ENCODE data around the gene GAB2. TPM values are rescaled to one million over a fixed set of nuclear protein-coding genes. Genes with fewer than 3 reads are reported as not detected.
"Not testable (repeated sequence)": the region's sequence is repeated elsewhere in the genome, so short reads cannot be mapped to it uniquely, and the experiment has no call there.

Gene GAB2
- total RNA-seq, 1 donor = 8.2 TPM

DNA sequence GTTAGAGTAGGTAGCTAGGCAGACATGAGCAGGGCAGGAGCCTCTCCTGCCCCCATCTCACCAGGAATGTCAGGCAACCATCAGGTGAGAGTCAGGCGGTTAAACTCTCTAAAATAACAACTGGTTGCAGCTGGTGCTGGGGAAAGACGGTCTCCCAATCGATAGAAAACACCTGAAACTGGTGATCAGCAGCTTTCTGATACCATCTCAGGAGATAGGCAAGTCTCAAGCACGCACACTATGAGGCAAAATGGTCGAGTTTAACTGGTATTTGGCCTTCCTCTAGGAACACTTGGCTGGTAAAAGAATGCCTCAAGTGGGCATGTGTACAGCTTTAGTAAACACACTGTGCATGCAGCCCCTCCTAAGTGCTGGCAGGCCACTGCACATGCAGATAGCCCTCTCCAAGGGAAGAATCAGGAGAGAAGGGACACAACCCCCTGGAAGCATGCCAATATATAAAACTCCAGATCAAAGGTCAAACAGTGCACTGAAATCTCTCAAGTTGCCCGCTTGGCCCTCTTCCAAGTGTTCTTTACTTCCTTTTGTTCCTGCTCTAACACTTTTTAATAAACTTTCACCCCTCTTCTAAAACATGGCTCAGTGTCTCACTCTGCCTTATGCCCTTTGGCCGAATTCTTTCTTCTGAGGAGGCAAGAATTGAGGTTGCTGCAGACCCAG is 140.2 kb downstream of the GAB2 start:
- no peak overlapping the region for H3K4me3 ChIP-seq (ENCODE audit: low read depth, low read length)
- DNase-seq (ENCODE audit: low read depth) = no peak
- TF ChIP-seq, protein P1, sequence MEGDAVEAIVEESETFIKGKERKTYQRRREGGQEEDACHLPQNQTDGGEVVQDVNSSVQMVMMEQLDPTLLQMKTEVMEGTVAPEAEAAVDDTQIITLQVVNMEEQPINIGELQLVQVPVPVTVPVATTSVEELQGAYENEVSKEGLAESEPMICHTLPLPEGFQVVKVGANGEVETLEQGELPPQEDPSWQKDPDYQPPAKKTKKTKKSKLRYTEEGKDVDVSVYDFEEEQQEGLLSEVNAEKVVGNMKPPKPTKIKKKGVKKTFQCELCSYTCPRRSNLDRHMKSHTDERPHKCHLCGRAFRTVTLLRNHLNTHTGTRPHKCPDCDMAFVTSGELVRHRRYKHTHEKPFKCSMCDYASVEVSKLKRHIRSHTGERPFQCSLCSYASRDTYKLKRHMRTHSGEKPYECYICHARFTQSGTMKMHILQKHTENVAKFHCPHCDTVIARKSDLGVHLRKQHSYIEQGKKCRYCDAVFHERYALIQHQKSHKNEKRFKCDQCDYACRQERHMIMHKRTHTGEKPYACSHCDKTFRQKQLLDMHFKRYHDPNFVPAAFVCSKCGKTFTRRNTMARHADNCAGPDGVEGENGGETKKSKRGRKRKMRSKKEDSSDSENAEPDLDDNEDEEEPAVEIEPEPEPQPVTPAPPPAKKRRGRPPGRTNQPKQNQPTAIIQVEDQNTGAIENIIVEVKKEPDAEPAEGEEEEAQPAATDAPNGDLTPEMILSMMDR (IDR thresholded peaks at IDR 0.05; ENCODE audit: insufficient read depth, low read depth, low read length) = no peak

DNA sequence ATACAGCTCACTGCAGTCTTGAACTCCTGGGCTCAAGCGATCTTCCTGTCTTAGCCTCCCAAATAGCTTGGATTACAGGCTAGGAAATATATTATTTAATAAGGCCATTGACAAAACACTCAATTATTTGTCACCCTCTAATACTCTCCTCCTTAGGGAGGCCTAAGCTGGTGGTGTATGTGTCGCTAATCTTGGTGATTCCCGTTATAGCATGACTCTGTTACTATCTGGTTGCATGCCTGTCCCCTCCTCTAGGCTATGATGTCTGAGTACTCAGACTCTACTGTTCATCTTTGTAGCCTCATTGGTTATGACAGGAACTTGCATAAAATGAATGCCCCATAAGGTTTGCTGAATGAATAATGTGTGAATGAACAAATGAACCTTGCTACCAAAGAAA is 141.3 kb downstream of the GAB2 start:
- TF ChIP-seq, protein P1 (IDR thresholded peaks at IDR 0.05; ENCODE audit: insufficient read depth, low read depth, low read length) = no peak
- H3K4me3 ChIP-seq (ENCODE audit: low read depth, low read length) = no peak overlapping the region
- DNase-seq (ENCODE audit: low read depth) = no peak

DNA sequence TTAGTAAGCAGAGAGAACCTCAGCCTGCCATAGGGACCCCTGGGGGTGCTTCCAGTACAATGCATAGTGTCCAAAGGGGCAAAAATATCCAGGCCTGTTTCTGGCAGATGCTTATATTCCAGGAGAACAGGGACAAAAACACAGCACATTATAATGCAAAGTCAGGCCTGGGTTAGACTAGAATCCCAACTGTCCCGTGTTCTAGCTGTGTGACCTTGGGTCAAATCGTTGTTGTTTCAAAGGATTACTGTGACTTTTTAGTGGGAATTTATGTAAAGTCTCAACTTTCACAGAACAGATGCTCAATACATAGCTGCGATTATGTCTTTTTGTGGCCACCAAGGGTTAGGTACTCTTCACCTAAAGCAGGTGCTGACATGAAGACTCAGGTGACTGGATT is 142.9 kb downstream of the GAB2 start:
- TF ChIP-seq, protein P1 (IDR thresholded peaks at IDR 0.05; ENCODE audit: insufficient read depth, low read depth, low read length) = no peak
- no peak for DNase-seq (ENCODE audit: low read depth)
- H3K4me3 ChIP-seq (ENCODE audit: low read depth, low read length) = no peak overlapping the region

DNA sequence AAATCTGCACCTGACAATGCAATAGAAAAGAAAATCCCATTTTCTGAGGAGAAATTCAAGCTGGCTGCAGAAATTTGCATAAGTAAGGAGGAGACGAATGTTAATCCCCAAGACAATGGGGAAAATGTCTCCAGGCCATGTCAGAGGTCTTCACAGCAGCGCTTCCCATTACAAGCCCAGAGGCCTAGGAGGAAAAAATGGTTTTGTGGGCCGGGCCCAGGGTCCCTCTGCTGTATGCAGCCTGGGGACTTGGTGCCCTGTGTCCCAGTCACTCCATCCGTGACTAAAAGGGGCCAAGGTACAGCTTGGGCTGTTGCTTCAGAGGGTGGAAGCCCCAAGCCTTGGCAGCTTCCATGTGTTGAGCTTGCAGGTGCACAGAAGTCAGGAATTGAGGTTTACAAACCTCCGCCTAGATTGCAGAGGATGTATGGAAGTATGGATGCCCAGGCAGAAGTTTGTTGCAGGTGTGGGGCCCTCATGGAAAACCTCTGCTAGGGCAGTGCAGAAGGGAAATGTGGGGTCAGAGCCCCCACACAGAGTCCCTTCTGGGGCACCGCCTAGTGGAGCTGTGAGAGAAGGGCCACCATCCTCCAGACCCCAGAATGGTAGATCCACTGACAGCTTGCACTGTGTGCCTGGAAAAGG is 144.9 kb downstream of the GAB2 start:
- H3K4me3 ChIP-seq (ENCODE audit: low read depth, low read length); DNase-seq (ENCODE audit: low read depth): not testable (repeated sequence)

DNA sequence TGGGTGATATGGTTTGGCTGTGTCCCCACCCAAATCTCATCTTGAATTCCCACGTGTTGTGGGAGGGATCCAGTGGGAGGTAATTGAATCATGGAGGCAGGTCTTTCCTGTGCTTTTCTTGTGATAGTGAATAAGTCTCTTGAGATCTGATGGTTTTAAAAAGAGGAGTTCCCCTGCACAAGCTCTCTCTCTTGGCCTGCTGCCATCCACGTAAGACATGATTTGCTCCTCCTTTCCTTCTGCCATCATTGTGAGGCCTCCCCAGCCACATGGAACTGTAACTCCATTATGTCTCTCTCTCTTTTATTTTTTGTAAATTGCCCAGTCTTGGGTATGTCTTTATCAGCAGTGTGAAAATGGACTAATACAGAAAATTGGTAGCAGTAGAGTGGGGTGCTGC is 145.8 kb downstream of the GAB2 start:
- H3K4me3 ChIP-seq (ENCODE audit: low read depth, low read length); DNase-seq (ENCODE audit: low read depth): not testable (repeated sequence)

DNA sequence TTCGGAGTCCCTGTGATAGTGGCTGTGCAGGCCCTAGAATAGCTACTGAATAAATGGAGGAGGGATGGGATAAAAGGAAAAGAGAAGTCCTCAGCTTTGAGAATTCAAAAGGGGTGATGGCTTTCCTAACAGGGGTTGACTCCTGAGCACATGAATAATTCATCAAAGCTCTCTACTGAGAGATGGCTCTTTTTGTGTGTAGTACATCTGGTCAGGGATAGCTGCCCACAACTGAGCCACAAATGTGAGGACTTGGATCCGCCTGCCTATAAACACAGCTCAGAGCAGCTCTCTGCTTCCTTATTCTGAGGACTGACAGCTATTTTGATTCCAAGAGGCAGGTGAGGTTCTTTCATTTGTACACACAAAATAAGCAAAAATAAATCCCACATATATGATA is 146.6 kb downstream of the GAB2 start:
- TF ChIP-seq, protein P1 (IDR thresholded peaks at IDR 0.05; ENCODE audit: insufficient read depth, low read depth, low read length) = no peak
- no peak overlapping the region for H3K4me3 ChIP-seq (ENCODE audit: low read depth, low read length)

DNA sequence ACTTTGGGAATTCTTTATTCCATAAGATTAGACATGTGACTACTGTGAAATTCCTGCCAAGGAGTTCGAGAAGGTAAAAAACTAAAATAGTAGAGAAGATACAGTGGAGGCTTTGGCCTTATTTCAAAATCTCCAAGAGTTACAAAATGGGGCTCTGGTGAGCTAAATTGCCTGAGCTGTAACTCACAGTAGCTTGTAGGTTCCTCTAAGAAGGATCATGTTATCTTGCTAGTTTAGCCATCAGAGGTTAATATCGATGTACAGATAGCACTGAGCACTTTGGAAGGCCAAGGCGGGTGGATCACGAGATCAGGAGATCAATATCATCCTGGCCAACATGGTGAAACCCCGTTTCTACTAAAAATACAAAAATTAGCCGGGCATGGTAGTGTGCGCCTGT is 147.8 kb downstream of the GAB2 start:
- no peak overlapping the region for H3K4me3 ChIP-seq (ENCODE audit: low read depth, low read length)
- DNase-seq (ENCODE audit: low read depth) = no peak
- TF ChIP-seq, protein P1 (IDR thresholded peaks at IDR 0.05; ENCODE audit: insufficient read depth, low read depth, low read length) = no peak

More for the DNA sequence above, 146.6 kb downstream of the GAB2 start:
- no peak for DNase-seq (ENCODE audit: low read depth)

Measured in fibroblast of villous mesenchyme (primary cell).